IMR-90 (cell line): ENCODE measurements around the gene MICALL2.

Experiments used
- CEBPB ChIP-seq: IDR thresholded peaks from 2 replicates; pipeline ENCODE4 v1.6.1; 2012; ENCODE audit warnings: low read depth, low read length, improper control_type of control experiment
- CTCF ChIP-seq: conservative IDR thresholded peaks from 2 replicates; pipeline ENCODE4 v1.5.1; 2012; ENCODE audit warnings: mild to moderate bottlenecking, low read depth, low read length, improper control_type of control experiment
- MAZ ChIP-seq: IDR thresholded peaks from 2 replicates; pipeline ENCODE4 v1.6.1; 2012; ENCODE audit warnings: low read depth, mild to moderate bottlenecking, low read length, improper control_type of control experiment, moderate library complexity, borderline replicate concordance
- MXI1 ChIP-seq: IDR thresholded peaks from 2 replicates; pipeline ENCODE4 v1.6.1; 2012; ENCODE audit warnings: low read depth, mild to moderate bottlenecking, low read length, moderate library complexity, borderline replicate concordance
- POLR2A ChIP-seq: IDR thresholded peaks from 2 replicates; pipeline ENCODE4 v1.6.1; 2012; ENCODE audit warnings: mild to moderate bottlenecking, low read depth, low read length
- RFX5 ChIP-seq: IDR thresholded peaks from 2 replicates; pipeline ENCODE4 v1.8.0; 2012; ENCODE audit warnings: low read depth, mild to moderate bottlenecking, low read length, moderate library complexity
- SMC3 ChIP-seq: fragments of 150-350 bp; IDR thresholded peaks from 2 replicates; pipeline ENCODE4 v1.6.1; 2016; ENCODE audit warnings: low read depth, mild to moderate bottlenecking, antibody characterized with exemption, low read length, moderate library complexity
- USF2 ChIP-seq: fragments of 150-350 bp; IDR thresholded peaks from 2 replicates; pipeline ENCODE4 v1.6.1; 2017; ENCODE audit warnings: mild to moderate bottlenecking, antibody characterized with exemption, low read length, low read depth

GRCh38 chr7:1455241-1455939 lies 3.9 kb downstream of the MICALL2 start:
- TF ChIP-seq CTCF (no peak), MAZ (no peak), POLR2A (no peak), RFX5 (no peak), CEBPB (no peak), SMC3 (no peak), MXI1 (no peak), USF2 (no peak)
